ENCODE data around the gene TNK1. TPM values are rescaled to one million over a fixed set of nuclear protein-coding genes. Genes with fewer than 3 reads are reported as not detected.
"Not testable (repeated sequence)": the region's sequence is repeated elsewhere in the genome, so short reads cannot be mapped to it uniquely, and the experiment has no call there.

Gene TNK1
- total RNA-seq, 1 experiment from 2014 or later = 0.67 TPM

DNA sequence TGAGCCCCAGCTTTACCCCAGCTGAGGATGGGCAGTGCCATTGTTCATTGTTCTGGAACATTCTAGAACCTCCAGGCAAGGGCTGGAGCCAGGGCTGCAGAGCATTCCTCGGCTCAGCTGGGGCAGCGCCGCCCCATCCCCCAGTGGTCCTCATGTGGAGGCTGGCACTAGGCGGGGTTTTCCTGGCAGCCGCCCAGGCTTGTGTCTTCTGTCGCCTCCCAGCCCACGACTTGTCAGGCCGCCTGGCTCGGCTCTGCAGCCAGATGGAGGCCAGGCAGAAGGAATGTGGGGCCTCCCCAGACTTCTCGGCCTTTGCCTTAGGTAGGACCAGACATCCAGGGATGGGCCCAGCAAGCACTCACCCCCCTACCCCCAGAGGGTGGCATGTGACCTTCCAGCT is 25.8 kb upstream of the TNK1 start, which contains the start of gene TMEM95:
Gene TMEM95, plus strand, starts transcription at position 104 of the 400 bp plus-strand sequence. Its CDS starts 49 bp downstream, at position 153.
- DNase-seq (ENCODE audit: low read depth) = peak; percentile 35

DNA sequence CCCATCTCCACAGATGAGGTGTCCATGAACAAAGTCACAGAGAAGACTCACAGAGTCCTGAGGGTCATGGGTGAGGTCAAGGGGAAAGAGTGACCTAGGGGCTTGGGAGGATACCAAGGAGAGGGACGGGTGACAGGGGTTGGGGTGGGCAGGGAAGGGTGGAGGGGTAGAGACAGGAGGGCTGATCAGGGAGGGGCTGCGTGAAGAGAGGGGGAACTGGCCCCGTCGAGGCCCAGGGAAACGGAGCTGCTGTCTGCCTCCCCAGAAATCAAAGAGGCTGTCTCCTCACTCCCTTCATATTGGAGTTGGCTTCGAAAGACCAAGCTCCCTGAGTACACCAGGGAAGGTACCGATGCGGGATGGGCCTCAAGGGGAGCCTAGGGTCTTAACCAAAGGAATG is 25.3 kb upstream of the TNK1 start:
- DNase-seq (ENCODE audit: low read depth) = no peak

DNA sequence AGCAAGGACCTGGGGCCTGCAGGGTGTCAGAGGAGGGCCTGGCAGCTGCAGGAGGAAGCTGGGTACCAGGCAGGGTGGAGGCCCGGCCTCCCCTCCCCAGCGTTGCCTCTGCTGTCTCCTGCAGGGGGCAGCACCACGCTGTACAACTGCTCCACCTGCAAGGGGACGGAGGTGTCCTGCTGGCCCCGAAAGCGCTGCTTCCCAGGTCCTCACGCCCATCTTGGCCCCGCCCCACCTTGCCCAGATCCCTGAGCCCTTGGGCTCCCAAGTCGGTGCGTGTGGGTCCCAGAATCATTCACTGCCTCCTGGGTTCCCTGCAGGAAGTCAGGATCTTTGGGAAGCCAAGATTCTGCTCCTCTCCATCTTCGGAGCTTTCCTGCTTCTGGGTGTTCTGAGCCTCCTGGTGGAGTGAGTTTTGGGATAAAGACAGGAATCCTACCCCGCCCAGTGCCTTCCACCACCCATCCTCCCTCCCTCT is 24.8 kb upstream of the TNK1 start:
- DNase-seq (ENCODE audit: low read depth) = peak; percentile 68

DNA sequence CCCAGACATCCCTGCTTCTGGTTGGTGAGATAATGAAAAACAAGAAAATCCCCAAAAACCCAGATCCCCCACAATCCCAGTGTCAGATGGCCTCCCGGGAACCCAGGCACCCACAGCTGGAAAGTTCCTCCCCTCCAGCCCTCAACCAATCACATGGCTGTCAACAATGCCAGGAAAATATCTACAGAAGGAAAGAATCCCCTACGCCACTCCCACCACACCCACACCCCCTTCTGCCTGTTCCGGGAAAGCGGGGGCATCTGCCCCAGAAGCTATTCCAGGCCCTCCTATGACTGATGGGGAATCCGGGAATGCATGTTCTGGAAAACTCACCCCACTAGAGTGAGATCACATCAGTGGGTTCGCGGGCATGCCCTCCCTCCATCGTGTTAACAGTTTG is 24.1 kb upstream of the TNK1 start:
- no peak for DNase-seq (ENCODE audit: low read depth)

DNA sequence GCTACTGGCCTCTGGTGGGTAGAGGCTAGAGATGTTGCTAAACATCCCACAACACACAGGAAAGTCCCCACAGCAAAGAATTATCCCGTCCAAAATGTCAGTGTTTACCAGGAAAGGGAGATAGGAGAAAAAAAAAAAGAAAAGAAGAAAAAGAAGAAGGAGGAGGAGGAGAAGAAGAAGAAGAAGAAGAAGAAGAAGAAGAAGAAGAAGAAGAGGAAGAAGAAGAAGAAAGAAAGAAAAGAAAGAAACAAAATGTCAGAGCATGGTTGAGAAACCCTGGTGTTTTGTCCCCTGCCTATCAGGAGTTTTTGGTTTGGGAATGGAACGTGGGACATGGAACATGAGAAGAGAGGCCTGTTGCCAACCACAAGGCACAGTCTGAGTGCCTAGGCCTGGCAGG is 23.5 kb upstream of the TNK1 start:
- no peak for DNase-seq (ENCODE audit: low read depth)

DNA sequence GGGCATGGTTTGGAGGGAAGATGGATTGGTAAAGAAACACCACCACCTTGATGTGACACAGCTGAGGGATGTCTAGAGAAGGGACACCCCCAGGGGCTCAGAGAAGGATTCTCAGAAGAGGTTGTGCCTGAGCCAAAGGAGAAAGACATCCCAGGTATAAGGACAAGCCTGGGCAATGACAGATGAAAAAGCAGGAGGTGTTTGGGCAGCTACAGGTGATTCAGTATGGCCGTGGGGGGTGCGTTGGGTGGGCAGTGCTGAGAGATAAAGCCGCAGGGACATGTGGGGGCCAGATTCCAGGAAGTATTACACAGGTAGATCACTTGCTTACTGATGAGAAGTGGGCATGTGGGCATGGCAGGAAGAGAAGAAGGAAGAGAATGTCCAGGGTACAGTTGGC is 19.0 kb upstream of the TNK1 start:
- no peak for DNase-seq (ENCODE audit: low read depth)

DNA sequence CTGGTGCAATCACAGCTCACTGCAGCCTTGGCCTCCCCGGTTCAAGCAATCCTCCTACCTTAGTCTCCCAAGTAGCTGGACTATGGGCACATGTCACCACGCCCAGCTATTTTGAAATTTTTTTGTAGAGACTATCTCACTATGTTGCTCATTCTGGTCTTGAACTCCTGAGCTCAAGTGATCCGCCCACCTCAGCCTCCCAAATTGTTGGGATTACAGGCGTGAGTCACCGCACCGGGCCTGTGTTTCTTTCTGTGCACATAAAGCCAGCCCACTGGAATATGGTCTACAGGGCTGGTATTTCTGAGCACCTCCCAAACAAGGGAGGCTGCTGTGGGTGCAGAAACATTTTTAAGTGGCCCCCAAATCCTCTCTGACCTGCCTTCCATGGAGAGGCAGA is 17.6 kb upstream of the TNK1 start:
- DNase-seq (ENCODE audit: low read depth) = no peak

DNA sequence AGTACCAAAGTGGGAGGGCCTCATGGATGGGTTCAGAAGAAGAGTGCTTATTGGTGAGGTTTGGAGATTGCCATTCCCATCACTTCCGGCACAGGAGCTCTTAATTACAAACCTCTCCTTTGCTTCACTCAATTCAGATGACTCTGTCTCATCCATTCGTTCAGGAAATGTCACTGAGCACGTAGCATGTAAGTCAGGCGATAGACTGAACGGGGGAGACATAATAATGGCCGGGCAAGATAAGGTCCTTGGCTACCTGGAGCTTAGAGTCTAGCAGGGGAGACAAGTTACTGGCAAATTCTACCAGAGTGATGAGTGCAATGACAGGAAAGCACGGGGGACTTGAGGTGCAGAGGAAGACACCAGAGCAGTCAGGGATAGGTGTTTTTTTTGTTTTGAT is 14.9 kb upstream of the TNK1 start:
- not testable (repeated sequence) for DNase-seq (ENCODE audit: low read depth)

DNA sequence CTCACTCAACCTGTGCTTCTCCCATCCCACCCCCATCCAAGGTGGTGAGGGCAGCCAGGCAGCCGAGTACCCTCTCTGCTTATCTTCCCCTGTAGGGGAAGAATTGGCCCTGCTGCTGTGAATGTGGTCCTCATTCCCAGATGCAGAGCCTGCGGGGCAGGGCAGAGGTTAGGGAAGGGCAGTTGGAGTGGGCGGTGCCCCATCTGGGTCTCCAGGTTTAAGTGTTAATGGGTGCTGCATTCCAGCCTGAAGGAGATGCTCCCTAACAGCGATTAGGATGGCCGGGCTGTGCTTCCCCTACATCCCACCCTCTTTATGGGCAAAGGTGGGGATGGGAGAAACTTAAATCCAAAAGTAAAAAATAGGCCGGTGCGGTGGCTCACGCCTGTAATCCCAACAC is 13.8 kb upstream of the TNK1 start:
- no peak for DNase-seq (ENCODE audit: low read depth)

DNA sequence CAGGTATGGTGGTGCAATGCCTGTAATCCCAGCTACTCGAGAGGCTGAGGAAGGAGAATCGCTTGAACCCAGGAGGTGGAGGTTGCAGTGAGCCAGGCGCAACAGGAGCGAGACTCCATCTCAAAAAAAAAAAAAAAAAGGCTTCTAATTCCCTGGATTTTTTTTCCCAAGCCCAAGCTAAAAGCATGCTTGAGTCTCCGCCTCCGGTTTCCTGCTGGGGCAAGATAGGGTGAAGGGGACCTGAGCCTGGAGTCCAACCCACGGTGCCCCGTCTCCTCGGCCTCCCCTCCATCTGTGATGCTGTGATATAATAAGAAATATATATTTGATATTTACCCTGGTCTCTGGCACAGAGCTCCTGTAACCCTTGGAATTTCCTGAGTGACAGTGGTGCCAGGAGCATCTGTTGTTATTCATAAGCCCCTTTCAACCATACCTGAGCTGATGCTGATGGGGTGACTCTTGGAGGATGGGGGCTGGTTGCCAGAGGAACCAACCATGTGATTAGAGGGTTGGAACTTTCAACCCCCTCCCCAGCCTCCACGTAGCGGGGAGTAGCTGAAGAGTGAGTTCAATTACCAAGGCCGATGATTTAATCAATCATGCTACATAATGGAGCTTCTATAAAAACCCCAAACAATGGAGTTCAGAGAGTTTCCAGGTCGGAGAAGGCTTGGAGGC is 12.8 kb upstream of the TNK1 start:
- DNase-seq (ENCODE audit: low read depth) = no peak

DNA sequence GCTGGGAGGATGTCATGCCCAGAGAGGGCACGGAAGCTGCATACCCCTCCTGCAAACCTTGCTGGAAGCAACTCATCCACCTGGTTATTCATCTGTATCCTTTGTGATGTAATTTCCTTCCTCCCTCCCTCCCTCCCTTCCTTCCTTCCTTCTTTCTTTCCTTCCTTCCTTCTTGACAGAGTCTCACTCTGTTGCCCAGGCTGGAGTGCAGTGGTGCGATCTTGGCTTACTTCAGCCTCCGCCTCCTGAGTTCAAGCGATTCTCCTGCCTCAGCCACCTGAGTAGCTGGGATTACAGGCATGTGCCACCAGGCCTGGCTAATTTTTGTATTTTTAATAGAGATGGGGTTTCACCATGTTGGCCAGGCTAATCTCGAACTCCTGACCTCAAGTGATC is 12.3 kb upstream of the TNK1 start:
- DNase-seq (ENCODE audit: low read depth) = not testable (repeated sequence)

DNA sequence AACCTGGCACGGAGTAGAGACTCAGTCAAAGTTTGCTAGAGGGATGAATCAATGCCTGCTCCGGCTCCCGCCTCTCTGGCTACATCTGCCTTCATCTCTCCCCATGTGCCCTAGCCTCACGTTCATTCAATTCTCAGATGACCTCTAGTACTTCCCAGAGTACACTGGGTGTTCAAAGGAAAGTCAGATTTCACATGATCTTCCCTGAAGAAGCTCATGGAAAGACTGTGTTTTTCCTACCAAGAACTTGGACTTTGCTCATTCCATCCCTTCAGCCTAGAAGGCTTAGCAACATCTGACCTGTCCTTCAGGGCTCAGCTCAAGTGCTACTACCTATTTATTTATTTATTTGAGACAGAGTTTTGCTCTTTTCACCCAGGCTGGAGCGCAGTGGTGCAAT is 11.1 kb upstream of the TNK1 start:
- no peak for DNase-seq (ENCODE audit: low read depth)

DNA sequence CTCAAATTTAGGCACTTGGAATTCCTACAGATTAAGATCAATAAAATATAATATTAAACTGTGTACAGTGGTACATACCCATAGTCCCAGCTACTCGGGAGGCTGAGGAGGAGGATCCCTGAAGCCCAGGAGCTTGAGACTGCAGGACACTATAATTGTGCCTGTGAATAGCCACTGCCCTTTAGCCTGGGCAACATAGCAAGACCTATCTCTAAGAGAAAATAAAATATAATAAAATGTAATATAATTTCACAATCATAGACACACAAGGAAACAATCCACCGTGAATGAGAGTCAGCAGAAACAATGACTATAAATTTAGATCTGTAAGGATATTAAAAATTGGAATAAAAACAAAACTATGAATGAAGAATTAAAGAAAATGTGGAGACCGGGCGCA is 10.0 kb upstream of the TNK1 start:
- no peak for DNase-seq (ENCODE audit: low read depth)

DNA sequence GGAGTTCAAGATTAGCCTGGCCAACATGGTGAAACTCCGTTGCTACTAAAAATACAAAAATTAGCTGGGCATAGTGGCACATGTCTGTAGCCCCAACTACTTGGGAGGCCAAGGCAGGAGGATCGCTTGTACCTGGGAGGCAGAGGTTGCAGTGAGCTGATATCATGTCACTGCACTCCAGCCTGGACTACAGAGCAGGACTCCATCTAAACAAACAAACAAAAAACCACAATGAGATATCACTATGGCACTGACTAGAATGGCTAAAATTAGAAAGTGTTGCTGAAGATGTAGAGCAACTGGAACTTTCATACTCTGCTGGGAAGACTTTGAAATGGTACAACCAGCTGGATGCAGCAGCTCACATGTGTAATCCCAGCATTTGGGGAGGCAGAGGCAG is 6.5 kb upstream of the TNK1 start:
- peak; percentile 20 for DNase-seq (ENCODE audit: low read depth)

DNA sequence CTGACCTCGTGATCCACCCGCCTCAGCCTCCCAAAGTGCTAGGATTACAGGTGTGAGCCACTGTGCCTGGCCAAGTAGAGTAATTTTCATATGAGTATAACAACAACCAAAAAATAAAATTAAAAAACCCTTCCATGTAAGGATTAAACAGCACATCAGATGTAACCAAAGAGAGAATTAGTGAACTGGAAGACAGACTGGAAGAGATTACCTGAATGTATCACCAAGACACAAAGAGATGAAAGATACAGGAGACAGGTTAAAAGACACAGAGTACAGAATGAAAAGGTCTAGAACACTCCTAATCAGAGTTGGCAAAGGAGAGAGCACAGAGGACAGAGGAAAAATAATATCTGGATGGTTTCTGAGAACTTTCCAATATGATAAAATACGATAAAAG is 1.8 kb upstream of the TNK1 start:
- DNase-seq (ENCODE audit: low read depth) = no peak

DNA sequence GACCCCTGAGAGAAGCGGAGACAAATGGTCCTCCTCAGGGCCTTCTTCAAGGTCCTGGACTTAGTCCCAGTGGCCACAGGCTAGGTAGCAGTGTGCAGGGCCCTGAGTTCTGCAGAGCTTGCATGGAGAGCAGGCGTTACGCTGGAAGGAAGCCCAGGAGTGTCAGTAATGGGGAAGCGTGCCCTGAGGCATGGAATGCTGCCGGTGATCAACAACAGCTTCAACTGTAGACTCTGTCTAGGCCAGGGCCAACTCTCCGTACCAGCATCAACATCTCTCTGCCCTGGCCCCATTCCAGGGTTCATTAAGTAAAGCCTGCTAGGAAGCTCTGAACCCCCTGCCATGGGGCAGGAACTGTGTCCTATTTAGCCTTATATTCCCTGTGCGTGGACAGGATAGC is 568 bp upstream of the TNK1 start:
- peak; percentile 61 for DNase-seq (ENCODE audit: low read depth)

DNA sequence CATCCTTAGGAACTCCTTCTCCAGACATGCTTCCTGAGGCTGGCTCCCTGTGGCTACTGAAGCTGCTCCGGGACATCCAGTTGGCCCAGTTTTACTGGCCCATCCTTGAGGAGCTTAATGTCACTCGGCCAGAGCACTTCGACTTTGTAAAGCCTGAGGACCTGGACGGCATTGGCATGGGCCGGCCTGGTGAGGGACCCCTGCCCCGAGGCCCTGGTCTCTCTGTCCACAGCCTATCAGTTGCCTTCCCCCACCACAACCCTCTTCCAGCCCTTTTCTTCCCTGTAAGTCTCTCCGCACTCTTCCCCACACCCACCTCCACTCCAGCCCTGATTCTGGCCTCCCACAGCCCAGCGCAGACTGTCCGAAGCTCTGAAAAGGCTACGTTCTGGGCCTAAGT is 2.0 kb downstream of the TNK1 start:
- no peak for DNase-seq (ENCODE audit: low read depth)

DNA sequence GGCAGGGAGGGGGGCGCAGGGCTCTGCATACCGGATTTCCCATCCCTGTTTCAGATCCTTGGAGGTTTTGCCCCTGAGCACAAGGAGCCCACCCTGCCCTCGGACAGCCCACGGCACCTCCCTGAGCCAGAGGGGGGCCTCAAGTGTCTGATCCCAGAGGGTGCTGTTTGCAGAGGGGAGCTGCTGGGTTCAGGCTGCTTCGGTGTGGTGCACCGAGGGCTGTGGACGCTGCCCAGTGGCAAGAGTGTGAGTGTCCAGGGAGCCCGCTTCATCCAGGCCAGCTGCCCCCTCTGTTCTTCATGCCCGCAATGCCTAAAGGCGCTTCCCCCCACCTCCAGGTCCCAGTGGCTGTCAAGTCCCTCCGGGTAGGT is 2.5 kb downstream of the TNK1 start:
- no peak for DNase-seq (ENCODE audit: low read depth)

DNA sequence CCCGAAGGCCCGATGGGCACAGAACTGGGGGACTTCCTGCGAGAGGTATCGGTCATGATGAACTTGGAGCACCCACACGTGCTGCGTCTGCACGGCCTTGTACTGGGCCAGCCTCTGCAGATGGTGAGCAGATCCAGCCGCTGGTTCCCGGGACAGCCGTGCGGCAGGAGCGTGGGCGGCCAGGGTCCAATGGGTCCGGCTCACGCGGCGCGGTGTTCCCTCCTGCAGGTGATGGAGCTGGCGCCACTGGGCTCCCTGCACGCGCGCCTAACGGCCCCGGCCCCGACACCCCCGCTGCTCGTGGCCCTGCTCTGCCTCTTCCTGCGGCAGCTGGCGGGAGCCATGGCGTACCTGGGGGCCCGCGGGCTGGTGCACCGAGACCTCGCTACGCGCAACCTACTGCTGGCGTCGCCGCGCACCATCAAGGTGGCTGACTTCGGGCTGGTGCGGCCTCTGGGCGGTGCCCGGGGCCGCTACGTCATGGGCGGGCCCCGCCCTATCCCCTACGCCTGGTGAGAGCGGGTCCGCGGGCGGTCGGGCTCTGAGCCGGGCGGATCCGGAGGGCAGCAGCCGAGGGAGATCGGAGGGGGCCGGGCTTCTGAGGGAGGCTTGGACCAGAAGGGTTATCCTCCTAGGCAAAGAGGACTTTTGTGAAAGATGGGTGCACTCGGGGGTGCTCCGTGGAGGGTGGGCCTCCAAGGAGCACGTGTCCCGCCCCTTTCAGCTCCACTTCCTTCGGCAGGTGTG is 3.0 kb downstream of the TNK1 start:
- peak; percentile 32 for DNase-seq (ENCODE audit: low read depth)

DNA sequence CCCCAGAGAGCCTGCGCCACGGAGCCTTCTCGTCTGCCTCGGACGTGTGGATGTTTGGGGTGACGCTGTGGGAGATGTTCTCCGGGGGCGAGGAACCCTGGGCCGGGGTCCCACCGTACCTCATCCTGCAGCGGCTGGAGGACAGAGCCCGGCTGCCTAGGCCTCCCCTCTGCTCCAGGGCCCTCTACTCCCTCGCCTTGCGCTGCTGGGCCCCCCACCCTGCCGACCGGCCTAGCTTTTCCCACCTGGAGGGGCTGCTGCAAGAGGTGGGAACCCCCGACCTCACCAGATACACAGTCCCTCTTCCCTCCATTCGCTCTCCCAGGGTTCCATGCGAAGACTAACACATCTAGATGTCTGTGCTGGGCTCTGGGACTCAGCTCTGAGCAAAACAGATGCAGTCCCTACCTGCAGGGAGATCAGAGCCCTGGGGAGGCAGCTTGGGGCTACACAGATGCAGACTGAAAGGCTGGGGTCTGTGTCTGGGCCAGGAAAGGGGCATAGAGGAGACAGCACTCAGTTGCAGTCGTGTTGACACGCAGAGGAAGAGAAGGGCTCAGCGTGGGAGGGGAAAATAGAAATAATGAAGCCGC is 3.7 kb downstream of the TNK1 start:
- no peak for DNase-seq (ENCODE audit: low read depth)

DNA sequence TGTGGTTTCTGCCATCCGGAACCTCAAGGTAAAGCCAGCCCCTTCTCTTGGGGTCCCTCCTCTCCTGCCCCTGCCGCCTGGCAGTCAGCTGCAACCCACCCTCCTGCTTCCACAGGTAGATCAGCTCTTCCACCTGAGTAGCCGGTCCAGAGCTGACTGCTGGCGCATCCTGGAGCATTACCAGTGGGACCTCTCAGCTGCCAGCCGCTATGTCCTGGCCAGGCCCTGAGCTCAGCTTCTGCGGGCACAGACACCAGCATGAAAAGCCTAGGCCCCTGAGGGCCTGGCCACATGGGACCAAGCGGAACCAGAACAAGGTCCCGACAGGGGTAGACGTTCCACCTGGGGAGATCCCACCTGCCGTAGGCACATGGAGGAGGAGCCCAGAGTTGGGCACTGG is 8.0 kb downstream of the TNK1 start:
- DNase-seq (ENCODE audit: low read depth) = no peak

DNA sequence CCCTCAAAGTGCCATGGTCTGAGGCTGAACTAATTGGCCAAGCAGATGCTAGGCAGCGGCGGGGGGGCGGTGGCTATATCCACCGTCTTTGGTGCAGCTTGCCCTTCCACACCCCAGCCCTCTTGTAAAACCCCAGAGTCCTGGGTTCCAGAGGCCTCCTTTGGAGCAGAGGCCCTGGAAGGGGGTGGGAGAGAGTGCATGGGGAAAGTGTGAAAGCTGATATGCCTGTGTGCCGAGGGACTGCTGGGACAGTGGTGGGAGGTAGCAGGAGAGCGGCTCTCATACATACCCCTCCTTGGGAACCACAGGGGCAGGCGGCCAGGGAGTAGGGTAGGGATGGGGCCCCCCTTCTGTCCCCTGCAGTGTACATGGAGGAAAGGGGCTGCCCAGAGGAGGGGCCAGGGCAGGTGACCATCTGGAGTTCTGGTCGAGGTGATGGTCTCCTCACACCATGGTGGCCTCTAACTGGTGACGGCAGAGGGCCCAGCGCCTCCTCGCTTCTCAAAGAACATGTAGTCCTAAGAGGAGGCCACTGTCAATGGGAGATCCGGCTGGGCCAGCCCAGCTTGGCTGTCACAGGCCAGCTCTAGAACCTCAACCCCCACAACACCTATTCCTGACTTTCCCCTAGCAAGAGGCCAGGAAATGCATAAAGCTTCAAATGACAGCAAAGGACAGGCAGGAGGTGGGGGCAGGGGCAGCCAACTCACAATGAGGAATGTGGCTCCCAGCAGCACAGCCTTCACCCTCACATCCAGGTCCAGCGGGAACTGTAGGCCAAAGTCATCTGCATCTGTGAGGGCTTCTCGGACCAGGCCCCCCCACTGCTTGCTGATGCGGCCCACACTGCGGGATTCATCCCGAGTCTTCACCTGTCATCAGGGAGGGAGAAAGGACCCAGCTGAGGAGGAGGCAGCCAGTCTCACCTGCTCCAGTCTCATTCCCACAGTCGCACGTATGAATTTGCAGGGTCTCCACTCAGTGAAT is 9.3 kb downstream of the TNK1 start:
- DNase-seq (ENCODE audit: low read depth) = no peak
